Stimulated activated CD8-positive, alpha-beta memory T cell treated with anti-CD3 and anti-CD28 coated beads, Interleukin-15, amount 100 ng/mL, for 1 hour (primary cell): ENCODE measurements around the gene SPDYE17.
"Not testable (repeated sequence)": the region's sequence is repeated elsewhere in the genome, so short reads cannot be mapped to it uniquely, and the experiment has no call there.

Experiments used
- DNase-seq: peaks from one replicate; pipeline ENCODE4 v3.0.0-alpha.2; 2020; ENCODE audit warnings: low read depth

The SPDYE17 gene

GRCh38 chr7:77032261-77032660 is at the start of gene SPDYE17:
TSS of gene SPDYE17 (minus strand) at chr7:77032361. CDS start at chr7:77030570, 1,791 bp downstream.
- not testable (repeated sequence) for DNase-seq

GRCh38 chr7:77080236-77080635 is 48.1 kb upstream of the SPDYE17 start:
- DNase-seq = not testable (repeated sequence)

GRCh38 chr7:77079624-77080023 is 47.5 kb upstream of the SPDYE17 start:
- not testable (repeated sequence) for DNase-seq

- not testable (repeated sequence) for DNase-seq
Measured at GRCh38 chr7:77079112-77079511, 47.0 kb upstream of the SPDYE17 start.

GRCh38 chr7:77077060-77077459 is 44.9 kb upstream of the SPDYE17 start:
- DNase-seq = not testable (repeated sequence)

- DNase-seq = not testable (repeated sequence)
Measured at GRCh38 chr7:77074786-77075396, 42.7 kb upstream of the SPDYE17 start.

GRCh38 chr7:77071108-77071507 is 38.9 kb upstream of the SPDYE17 start:
- not testable (repeated sequence) for DNase-seq

GRCh38 chr7:77065869-77066268 is 33.7 kb upstream of the SPDYE17 start:
- not testable (repeated sequence) for DNase-seq

GRCh38 chr7:77063732-77064131 is 31.6 kb upstream of the SPDYE17 start:
- not testable (repeated sequence) for DNase-seq

- not testable (repeated sequence) for DNase-seq
Measured at GRCh38 chr7:77062557-77062956, 30.4 kb upstream of the SPDYE17 start, which contains the start of gene SPDYE18. TSS of gene SPDYE18 (minus strand) at chr7:77062558. CDS start at chr7:77060512, 2,046 bp downstream.

- not testable (repeated sequence) for DNase-seq
Measured at GRCh38 chr7:77026349-77026748, 5.8 kb downstream of the SPDYE17 start.

- DNase-seq = not testable (repeated sequence)
Measured at GRCh38 chr7:77010074-77010680, 22.0 kb downstream of the SPDYE17 start.

- not testable (repeated sequence) for DNase-seq
Measured at GRCh38 chr7:77008000-77008399, 24.2 kb downstream of the SPDYE17 start.

- not testable (repeated sequence) for DNase-seq
Measured at GRCh38 chr7:77006127-77007110, 25.7 kb downstream of the SPDYE17 start.

- not testable (repeated sequence) for DNase-seq
Measured at GRCh38 chr7:77005461-77006057, 26.6 kb downstream of the SPDYE17 start.

- not testable (repeated sequence) for DNase-seq
Measured at GRCh38 chr7:77004151-77004550, 28.0 kb downstream of the SPDYE17 start.

- not testable (repeated sequence) for DNase-seq
Measured at GRCh38 chr7:77003241-77003640, 28.9 kb downstream of the SPDYE17 start.

GRCh38 chr7:77002678-77003233 is 29.4 kb downstream of the SPDYE17 start:
- not testable (repeated sequence) for DNase-seq

GRCh38 chr7:77002104-77002503 is 30.1 kb downstream of the SPDYE17 start:
- not testable (repeated sequence) for DNase-seq

- not testable (repeated sequence) for DNase-seq
Measured at GRCh38 chr7:76999474-77000107, 32.6 kb downstream of the SPDYE17 start.
